ENCODE data around the gene ARID1B. TPM values are rescaled to one million over a fixed set of nuclear protein-coding genes. Genes with fewer than 3 reads are reported as not detected.

Gene ARID1B
- total and polyA plus RNA-seq, 10 of the 15 experiments (the other 5 are each of a cell fraction or from before 2014, with no cell fraction given), result 24.7 to 133 (median 54.6) TPM

DNA sequence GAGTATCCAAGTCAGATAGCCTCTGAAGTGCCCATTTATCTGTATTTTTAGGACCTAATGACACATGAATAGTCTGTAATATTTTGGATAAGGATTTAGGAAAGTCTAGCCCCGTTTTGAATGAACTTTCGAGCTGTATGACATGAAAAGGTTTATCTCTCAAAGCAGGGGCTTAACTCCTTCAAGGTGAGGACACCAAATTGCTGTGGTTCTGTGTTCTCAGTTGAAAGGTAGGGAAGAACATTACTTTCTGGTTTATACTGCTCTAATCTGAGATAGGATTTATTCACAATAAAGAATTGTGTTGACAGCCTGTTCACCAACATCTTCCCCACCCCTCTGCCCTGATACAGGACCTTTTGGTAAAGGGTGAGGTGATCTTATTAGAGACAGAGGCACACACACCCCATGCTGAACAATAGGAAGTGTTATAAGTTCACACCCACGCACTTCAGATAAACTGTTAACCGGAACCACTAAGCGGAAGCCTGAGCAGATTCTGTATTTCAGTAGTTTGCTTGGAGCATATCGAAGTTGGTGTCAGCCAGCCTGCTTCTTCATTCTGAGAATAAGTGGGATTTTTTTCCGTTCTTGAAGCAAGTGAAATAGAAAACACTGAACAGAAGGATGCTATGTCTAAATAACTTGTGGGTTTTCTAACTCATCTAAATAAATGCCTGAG is 322.9 kb downstream of the ARID1B start (continued):
- TF ChIP-seq E4F1 (IDR thresholded peaks at IDR 0.05; ENCODE audit: borderline replicate concordance, partially characterized antibody), result no peak
- TF ChIP-seq SPI1 (IDR thresholded peaks at IDR 0.05; ENCODE audit: borderline replicate concordance, insufficient read depth, low read depth, low read length), result peak; percentile 74
- no peak for TF ChIP-seq HDGF (IDR thresholded peaks at IDR 0.05)
- TF ChIP-seq CREM (IDR thresholded peaks at IDR 0.05; ENCODE audit: low read depth), result peak; percentile 63; the same call in 1 of the 2 replicates
- TF ChIP-seq, protein P1, sequence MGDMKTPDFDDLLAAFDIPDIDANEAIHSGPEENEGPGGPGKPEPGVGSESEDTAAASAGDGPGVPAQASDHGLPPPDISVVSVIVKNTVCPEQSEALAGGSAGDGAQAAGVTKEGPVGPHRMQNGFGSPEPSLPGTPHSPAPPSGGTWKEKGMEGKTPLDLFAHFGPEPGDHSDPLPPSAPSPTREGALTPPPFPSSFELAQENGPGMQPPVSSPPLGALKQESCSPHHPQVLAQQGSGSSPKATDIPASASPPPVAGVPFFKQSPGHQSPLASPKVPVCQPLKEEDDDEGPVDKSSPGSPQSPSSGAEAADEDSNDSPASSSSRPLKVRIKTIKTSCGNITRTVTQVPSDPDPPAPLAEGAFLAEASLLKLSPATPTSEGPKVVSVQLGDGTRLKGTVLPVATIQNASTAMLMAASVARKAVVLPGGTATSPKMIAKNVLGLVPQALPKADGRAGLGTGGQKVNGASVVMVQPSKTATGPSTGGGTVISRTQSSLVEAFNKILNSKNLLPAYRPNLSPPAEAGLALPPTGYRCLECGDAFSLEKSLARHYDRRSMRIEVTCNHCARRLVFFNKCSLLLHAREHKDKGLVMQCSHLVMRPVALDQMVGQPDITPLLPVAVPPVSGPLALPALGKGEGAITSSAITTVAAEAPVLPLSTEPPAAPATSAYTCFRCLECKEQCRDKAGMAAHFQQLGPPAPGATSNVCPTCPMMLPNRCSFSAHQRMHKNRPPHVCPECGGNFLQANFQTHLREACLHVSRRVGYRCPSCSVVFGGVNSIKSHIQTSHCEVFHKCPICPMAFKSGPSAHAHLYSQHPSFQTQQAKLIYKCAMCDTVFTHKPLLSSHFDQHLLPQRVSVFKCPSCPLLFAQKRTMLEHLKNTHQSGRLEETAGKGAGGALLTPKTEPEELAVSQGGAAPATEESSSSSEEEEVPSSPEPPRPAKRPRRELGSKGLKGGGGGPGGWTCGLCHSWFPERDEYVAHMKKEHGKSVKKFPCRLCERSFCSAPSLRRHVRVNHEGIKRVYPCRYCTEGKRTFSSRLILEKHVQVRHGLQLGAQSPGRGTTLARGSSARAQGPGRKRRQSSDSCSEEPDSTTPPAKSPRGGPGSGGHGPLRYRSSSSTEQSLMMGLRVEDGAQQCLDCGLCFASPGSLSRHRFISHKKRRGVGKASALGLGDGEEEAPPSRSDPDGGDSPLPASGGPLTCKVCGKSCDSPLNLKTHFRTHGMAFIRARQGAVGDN (IDR thresholded peaks at IDR 0.05), result no peak
- peak; percentile 51; the same call in 1 of the 2 replicates for TF ChIP-seq MTA2 (IDR thresholded peaks at IDR 0.05; ENCODE audit: low read depth)
- peak; percentile 82 for TF ChIP-seq RUNX3 (IDR thresholded peaks at IDR 0.05; ENCODE audit: low read length)
- TF ChIP-seq SKIL (IDR thresholded peaks at IDR 0.05; ENCODE audit: low read depth, poor library complexity, severe bottlenecking), result peak; percentile 65
- TF ChIP-seq KDM1A (IDR thresholded peaks at IDR 0.05; ENCODE audit: borderline replicate concordance), result no peak
- TF ChIP-seq MEF2A (IDR thresholded peaks at IDR 0.05; ENCODE audit: insufficient read depth, low read depth, low read length), result 0 out of 2 replicates have a peak, but pooled peaks have one; percentile 35
- TF ChIP-seq MTA3 (IDR thresholded peaks at IDR 0.05; ENCODE audit: borderline replicate concordance, low read length), result no peak; the same call in none of the 2 replicates
- TF ChIP-seq NRF1 (conservative IDR thresholded peaks at IDR 0.05; ENCODE audit: low read depth, low read length), result no peak
- TF ChIP-seq POLR2AphosphoS2 (IDR thresholded peaks at IDR 0.05; ENCODE audit: low read depth, low read length), result no peak
- TF ChIP-seq TARDBP (IDR thresholded peaks at IDR 0.05; ENCODE audit: borderline replicate concordance), result no peak
- TF ChIP-seq, protein P2, sequence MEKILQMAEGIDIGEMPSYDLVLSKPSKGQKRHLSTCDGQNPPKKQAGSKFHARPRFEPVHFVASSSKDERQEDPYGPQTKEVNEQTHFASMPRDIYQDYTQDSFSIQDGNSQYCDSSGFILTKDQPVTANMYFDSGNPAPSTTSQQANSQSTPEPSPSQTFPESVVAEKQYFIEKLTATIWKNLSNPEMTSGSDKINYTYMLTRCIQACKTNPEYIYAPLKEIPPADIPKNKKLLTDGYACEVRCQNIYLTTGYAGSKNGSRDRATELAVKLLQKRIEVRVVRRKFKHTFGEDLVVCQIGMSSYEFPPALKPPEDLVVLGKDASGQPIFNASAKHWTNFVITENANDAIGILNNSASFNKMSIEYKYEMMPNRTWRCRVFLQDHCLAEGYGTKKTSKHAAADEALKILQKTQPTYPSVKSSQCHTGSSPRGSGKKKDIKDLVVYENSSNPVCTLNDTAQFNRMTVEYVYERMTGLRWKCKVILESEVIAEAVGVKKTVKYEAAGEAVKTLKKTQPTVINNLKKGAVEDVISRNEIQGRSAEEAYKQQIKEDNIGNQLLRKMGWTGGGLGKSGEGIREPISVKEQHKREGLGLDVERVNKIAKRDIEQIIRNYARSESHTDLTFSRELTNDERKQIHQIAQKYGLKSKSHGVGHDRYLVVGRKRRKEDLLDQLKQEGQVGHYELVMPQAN (conservative IDR thresholded peaks at IDR 0.05), result no peak
- peak; percentile 89; the same call in 1 of the 2 replicates for TF ChIP-seq RCOR1 (conservative IDR thresholded peaks at IDR 0.05; ENCODE audit: low read depth, low read length)
- TF ChIP-seq, protein P3, sequence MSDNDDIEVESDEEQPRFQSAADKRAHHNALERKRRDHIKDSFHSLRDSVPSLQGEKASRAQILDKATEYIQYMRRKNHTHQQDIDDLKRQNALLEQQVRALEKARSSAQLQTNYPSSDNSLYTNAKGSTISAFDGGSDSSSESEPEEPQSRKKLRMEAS (IDR thresholded peaks at IDR 0.05; ENCODE audit: low read depth, low read length), result no peak
- TF ChIP-seq BRCA1 (IDR thresholded peaks at IDR 0.05; ENCODE audit: low read depth, low read length), result no peak
- TF ChIP-seq SREBF2 (IDR thresholded peaks at IDR 0.05; ENCODE audit: low read length), result no peak
- peak; percentile 65 for TF ChIP-seq IKZF1 (conservative IDR thresholded peaks at IDR 0.05)

Data from GM12878 (cell line).